OCI-M2 (cell line): ENCODE measurements around the gene OLA1.

ENCODE experiments used
- DNase-seq: peaks from one replicate; lab custom pipeline; 2025; ENCODE audit not compliant: unreplicated experiment; lab: John Stamatoyannopoulos, UW

Gene OLA1

DNA sequence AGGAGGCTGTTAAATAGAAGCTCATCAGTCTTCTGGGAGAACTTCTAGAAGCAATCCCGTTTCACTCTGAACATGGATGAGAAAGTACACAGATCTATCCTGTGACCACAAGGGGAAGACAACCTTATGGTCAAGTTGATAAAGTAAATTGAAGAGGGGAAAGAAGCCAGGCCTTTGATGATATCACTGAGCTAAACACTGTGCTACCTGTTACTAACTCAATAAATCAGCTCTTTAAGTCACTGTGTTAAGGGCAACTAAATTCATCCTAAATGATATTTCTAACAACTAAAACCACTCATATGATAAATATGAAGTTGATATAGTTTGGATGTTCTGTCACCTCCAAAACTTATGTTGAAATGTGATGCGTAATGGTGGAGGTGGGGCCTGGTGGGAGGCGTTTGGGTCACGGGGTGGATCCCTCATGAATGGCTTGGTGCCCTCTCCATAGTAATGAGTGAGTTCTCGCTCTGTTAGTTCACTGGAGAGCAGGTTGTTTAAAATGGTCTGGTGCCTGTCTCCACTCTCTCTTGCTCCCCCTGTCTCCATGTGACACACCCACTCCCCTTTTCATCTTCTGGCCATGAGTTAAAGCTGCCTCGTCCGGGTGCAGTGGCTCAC lies 23.6 kb downstream of the OLA1 start:
- no peak for DNase-seq

DNA sequence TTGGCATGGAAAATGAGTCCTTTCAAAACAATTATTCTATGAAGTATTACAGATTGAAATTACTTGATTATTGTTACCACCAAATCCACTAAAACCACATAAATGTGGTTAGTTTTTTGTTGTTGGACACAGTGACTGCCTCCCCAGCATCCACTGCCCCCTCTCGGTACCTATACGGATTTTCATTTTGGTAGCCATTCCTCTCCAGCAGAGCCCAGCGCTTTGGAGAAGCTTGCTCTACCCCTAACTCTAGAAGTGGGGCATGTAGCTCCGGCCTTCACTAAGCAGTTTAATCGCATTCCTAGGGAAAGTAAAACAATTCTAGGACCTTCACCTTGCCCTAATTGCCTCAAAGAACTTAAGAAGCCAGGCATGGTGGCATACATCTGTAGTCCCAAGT lies 24.2 kb downstream of the OLA1 start:
- DNase-seq: no peak

DNA sequence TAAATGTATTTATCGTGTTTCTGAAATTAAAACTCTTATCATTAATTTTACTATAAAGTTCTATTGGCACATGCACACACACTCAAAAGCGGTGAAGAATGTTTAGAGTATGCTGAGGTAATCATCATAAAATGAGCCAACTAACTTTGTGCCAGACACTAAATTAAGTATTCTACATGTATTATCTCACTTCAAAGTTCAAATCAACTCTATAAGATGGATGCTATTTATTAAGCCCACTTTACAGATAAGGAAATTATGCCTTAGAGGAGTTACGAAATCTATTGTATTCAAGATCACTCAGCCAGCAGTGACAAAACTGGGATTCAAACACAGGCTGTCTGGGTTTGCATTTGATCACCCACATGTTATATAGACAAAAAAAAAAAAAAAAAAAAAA lies 24.9 kb downstream of the OLA1 start:
- no peak for DNase-seq

DNA sequence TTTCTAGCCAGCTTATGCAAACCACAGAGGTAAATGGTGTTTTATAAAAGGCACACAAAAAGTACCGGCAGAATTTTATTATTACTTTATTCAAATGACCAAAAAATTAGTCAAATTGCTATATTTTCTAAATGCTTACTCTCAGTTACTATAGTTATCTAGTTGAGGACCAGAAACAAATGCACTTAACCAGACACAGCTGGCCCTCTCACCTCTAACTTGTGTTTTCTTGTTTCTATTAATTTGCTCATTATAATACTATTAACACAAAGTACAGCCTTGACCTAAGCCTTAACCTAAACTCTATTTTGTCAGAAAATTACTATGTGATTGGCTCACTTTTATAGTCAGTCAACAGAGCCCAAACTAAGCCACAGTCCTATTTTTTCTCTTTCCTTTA lies 26.2 kb downstream of the OLA1 start:
- no peak for DNase-seq

DNA sequence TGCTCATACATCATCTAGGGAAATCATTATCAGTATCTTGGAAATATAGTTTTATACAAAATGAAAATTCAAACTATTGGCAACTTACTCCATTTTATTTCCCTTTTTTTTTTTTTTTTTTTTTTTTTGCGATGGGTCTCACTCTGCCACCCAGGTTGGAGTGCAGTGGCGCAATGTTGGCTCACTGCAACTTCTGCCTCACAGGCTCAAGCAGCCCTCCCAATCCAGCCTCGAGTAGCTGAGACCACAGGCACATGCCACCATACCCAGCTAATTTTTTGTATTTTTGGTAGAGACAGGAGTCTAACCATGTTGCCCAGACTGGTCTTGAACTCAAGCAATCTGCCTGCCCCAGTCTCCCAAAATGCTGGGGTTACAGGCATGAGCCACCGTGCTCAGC lies 29.0 kb downstream of the OLA1 start:
- DNase-seq: no peak

DNA sequence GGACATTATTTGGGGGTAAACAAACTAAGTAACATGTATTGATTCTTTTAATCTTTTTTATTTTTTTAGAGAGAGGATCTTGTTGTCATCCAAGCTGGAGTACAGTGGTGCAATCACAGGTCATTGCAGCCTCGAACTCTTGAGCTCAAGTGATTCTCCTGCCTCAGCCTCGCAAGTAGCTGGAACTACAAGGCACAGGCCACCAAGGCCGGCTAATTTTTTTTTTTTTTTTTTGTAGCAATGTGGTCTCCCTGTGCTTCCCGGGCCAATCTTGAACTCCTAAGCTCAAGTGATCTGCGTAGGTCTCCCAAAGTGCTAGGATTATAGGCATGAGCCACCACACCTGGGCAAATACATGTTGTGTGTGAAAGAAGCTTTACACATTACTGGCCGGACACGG lies 29.6 kb downstream of the OLA1 start:
- DNase-seq: no peak

DNA sequence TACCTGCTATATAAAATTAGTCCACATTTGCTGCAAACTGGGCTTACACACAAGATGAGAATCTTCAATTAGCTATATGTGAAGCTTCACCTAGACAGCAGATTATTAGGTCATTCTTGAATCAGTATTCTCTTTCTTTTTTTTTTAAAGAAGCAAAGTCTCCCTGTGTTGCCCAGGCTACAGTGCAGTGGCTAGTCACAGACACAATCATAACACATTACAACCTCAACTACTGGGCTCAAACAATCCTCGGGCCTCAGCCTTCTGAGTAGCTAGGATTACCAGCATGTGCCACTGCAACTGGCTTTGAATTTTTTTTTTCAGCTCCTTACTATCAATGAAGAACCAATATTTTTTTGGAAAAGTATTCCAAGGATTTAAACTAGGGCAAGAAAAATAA lies 30.5 kb downstream of the OLA1 start:
- no peak for DNase-seq

DNA sequence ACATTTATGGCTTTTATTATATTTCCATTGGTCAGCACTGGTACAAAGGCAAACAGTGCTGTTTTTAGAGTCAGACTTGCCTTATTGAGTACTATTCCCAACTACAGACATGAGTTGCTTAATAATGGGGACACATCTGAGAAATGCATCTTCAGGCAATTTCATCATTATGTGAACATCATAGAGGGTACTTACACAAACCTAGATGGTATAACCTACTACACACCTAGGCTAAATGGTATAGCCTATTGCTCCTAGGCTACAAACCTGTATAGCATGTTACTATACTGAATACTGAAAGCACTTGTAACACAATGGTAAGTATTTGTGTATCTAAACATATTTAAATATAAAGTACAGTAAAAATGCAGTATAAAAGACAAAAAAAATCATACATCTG lies 36.4 kb downstream of the OLA1 start:
- DNase-seq: no peak

DNA sequence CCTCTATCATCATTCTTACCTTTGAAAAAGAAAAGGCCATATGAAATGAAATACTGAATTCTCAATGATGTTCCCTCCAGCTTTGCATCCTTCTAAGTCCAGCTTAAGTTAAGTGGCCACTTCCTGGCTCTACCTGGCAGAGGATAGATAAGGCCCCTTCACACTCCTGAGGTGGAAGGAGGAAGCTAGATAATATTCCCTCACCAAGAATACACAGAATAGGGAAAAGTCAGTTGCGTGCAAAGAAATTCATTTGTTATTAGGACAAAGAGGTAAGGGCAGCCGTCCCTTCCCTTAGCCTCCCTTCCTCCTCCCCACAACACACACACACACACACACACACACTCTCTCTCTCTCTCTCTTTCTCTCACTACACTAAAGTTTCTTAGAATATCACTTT lies 37.5 kb downstream of the OLA1 start:
- no peak for DNase-seq

DNA sequence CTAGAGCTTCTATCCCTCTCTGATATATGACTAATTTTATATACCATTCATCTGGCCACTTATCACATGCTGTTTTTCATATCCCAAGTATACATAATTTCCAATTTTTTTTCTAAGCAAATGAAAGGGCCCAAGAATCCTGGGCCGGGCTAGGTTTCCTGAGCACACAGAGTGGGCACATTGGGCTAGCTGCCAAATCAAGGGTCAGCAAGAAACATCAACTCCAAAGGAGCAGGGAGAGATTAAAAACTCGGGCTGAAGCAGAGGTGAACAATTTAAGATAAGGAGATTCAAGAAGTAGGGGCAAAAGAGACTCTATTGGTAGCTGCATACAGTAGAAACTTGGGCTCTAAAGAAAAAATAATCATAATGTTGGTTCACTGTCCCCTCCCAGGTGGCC lies 39.0 kb downstream of the OLA1 start:
- no peak for DNase-seq

DNA sequence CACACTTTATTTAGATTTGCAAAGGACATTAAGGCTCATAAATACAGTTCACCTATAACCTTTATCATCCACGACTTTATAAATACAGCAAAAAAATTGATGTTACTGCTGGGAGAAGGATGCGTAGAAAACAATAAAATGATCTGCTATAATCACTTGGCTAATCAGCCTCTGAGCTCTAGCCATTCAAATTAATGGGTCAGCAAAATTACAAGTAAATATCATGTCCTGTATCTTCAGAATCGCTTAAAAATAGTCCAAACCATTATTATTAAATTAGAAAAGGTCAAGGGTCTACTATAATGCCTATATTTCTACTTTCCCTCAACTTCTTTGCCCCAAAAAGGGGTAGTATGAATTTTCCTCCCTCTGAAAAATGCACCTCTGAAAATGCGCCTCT lies 40.3 kb downstream of the OLA1 start:
- DNase-seq: no peak

DNA sequence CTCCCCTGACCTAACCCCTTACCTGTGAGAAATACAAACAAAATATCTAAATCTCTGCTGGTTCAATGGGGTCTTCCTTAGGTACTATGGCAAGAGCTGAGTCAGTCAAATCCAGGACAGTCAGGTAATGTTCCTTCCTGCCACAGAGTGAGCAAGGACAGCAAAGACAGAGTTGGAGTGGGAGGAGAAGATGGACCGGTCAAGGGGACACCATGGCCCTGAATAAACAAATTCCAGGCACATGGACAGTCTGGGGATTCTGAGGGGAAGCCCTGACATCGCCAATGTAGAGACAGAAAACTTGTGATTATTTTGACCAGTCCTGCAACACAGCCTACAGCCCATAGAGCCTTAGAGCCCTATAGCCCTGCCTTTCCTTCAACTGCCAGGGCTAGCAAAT lies 42.8 kb downstream of the OLA1 start:
- no peak for DNase-seq

DNA sequence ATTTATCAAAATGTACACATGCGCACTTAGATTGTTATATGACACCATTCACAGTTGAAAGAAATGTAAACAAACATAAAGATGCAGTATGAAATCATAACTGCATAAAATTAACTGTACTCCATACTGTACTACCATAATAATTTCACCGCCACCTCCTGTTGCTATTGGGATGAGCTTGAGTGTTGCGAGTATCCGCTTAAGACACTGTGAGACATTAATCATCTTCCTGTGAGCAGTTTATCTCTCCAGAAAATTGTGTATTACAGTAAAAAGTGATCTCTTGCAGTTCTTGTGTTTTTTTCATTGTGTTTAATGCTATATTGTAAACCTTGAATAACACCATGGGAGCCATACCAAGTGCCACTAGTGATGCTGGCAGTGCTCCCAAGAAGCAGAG lies 46.1 kb downstream of the OLA1 start:
- DNase-seq: no peak

DNA sequence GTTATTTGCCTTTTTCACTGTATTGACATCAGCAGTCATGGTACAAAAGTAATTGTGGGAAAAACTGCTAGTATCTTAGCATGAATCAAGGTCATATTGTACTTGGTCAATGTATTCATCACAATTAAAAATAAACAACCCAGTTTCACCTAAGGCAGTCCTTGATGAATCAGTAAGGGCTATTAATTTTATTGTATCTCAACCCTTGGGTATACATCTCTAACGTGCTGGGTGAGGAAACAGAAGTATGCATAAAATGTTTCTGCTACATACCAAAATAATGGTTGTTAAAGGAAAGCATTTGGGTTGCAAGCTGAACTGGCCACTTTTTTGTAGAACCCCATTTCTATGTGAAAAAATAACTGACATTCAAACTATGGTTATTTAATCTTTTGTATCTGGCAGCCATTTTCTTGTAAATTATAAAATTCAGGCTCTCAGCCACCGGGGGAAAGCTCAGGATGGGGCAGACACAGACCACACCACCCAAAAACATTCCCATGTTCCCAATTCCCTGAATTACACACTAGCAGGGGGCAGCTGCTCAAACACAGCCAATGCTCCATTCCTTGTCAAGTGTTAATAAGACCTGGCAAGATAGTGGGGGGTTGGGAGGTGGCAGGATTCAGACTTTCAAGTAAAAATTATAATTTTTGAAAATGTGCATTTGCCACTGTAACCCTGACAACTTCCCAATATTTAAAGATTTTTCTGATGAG lies 49.3 kb downstream of the OLA1 start:
- no peak for DNase-seq

DNA sequence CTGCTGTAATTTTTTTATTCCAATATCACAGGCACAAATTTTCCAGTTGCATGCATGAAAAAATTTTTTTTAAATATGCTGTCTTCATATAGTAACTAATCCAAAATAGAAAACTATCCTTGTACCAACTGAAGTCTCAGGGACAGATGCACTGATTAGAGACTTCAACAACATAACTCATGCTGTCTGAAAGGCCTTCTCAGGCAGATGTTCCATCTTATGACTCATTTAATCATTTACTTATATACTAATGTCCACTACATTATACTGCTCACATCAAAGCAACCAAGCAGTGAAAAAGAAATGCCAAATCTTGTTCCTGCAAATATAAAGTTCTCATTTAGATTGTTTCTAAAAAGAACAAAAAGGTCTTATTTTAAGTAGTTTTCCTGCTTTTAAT lies 53.1 kb downstream of the OLA1 start:
- DNase-seq: no peak

DNA sequence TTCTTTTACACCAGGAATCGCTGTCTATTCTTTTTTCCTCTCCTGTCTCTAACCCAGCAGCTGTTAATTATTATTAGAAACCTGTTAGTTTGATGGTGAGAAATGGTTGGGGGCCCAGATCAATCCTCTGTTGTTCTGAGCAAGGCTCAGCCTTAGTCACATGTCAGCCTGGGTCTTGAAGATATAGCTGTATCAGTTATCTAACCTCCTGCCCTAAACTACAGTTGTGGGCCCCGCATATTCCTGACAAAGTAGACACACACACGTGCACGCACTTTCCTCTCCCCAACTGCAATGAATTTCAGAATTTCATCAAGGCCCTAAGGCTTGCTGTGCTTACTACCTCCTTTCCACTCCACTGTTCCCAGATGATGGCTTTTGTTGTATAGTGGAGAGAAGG lies 54.6 kb downstream of the OLA1 start:
- no peak for DNase-seq

DNA sequence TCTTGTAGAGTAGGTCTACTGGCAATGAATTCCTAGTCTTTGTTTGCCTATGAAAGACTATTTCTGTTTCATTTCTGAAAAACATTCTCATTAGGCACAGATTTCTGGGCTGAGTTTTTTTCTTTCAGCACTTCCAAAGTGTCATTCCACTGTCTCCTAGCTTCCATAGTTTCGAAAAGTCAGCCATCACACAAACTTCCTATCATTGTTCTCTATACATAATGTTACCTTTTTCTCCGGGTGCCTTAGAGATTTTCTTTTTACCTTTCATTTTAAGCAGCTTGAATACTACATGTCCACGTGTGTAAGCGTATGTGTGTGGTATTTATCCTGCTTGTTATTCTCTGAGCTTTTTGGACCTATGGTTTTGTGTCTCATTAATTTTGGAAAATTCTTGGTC lies 55.7 kb downstream of the OLA1 start:
- no peak for DNase-seq

DNA sequence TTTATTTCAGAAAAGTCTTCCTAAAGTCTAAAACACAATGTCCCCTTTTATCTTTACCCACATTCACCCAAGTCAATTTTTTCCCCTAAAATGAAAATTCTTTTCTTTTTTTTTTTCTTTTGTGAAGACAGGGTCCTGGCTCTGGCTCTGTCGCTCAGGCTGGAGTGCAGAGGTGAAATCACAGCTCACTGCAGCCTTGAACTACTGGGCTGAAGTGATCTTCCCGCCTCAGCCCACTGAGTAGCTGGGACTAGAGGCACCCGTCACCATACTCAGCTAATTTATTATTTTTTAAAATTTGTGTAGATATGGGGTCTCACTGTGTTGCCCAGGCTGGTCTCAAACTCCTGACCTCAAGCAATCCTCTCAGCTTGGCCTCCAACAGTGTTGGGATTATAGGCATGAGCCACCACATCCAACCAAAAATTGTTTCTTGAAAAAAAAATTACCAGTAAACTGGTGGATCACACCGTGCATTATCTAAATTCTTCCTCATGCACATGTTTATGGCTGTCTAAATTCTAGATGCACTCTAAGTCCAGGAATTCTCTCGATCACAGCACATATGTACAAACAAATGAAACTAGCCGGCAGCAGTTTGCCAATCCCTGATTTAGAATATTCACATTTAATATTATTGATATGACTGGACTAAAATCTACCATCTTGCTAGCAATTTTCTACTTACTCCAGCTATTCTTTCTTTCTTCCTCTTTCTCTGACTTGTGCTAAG lies 56.8 kb downstream of the OLA1 start:
- DNase-seq: no peak

DNA sequence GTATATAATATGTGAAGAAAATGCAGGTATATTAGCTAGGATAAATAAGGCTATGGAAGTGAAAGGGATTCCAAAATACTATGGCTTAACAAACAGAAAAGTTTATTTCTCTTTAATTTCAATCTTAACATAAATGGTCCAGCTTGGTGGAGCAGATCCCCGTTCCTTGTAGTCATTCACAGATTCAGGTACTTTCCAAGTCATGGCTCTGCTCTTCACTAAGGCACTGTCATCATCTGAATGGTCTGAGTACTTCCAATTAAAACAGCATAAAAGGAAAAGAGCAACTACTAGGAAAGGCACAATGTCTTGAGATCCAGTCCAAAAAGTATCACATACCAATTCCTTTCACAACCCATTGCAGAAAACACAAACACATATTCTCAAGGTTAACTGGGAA lies 63.4 kb downstream of the OLA1 start:
- DNase-seq: no peak

DNA sequence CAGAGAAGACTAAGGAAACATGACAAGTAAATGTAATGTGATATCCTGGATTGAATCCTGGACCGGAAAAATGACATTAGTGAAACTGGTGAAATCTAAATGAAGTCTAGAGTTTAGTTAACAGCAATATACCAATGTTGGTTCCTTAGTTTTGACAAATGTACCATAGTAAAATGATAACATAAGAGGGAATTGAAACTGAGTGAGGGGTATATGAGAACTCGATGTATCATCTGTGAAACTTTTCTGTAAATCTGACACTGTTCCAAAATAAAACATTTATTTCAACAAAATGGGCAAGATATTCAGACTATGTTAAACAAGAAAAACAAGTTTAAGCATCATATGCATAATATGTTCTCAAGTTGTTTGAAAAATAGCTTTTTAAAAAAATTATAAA lies 63.8 kb downstream of the OLA1 start:
- no peak for DNase-seq

DNA sequence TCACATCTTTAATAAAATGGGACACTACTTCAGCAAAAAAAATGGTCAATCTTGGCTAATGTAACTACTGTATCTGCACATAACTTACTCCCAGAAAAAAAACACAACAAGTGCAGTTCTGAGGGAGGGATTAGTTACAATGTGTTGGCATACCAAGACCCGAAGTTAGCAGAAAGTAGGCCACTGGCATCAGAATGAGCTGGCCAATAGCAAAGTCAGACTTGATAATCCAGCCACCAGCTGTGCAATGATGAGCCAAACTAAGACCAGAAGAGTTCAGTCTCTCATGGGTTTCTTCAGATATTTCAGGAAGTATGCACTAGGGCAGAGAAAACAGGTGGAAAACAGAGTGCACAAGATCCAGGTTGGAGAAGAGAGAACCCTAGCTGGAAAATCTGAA lies 65.3 kb downstream of the OLA1 start:
- DNase-seq: no peak

DNA sequence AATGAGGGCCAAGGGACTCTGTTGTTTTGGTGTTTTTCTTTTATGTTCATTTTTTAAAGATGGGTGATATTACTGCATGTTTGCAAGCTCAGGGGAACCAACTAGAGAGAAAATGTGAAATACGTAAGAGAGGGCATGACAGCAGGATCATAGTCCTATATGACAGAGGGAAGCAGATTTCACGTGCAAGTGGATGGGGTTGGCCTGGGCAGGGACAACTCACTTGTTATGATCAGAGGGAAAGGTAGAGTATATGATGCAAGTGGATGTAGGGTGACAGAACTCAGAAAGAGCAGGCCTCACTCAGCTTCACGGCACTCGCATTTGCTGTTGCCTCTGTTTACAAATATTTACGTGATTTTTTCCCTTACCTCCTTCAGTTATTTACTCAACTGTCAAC lies 67.0 kb downstream of the OLA1 start:
- DNase-seq: no peak
